Stimulated activated CD8-positive, alpha-beta memory T cell treated with anti-CD3 and anti-CD28 coated beads, Interleukin-12 subunit alpha, Interleukin-12 subunit beta, amount 100 ng/mL, for 4 hours (primary cell): ENCODE results near the gene C2CD4C.
"Not testable (repeated sequence)": the region's sequence is repeated elsewhere in the genome, so short reads cannot be mapped to it uniquely, and the experiment has no call there.

ENCODE experiments used
- DNase-seq: peaks from one replicate; pipeline ENCODE4 v3.0.0-alpha.2; 2020; ENCODE audit warnings: low read depth

C2CD4C gene

GRCh38 chr19:438416-438958 lies 29.5 kb upstream of the C2CD4C start:
- DNase-seq, result no peak

- no peak for DNase-seq
Observed at GRCh38 chr19:437041-437440, 28.1 kb upstream of the C2CD4C start.

DNA sequence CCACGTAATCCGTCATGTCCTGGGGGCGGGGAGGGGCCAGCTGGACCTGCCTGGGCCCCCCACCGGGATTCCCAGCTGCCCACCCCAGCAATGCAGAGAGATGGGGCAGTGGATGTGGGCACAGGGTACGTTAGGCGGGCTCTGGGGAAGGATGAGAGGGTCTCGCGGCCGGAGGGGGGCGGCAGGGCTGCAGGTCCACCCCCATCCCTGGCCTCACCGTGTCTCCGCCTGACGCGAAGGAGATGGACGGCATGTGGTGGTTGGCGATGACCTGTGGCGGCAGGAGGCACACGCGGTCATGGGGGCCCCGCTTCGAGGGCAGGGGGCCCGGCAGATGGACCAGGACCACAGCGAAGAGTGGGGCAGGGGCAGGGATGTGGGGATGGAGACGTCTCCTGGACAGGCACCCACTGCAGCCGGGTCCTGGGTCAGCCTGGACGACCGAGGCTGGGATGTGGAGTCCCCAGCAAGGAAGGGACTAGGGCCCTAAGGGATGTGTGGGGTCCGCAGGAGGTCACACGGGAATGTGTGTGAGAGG lies 27.5 kb upstream of the C2CD4C start:
- DNase-seq, result no peak

DNA sequence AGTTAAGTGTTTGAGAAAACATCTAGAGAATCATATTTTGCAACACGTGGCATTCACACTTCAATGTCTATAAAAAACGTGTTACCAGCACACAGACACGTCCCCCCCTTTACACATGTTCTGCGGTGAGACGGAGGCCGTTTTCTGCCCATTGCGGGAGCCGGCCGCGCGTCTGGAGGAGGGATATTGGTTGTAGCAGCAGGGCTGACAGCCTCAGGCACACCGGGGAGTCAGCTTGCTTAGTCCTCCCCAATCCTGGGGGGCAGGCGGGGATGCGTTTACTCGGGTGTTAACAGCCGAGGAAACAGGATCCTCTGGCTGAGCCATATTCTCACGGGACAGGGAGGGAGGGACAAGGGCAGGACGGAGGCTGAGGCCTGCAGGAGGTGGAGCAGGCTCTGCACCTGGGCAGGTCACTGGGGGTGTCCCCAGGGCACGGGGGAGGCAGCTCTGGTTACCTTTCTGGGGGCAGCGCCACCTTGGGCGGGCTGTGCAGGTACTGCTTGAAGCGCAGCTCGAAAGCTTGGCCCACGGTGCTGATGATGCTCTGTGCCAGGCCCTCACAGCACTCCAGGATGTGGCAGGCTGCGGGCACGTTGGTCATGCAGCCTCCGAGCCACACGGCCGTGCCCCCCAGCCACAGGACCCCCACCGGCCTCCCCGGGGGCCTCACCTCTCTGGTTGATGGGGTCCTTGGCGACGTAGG lies 26.9 kb upstream of the C2CD4C start:
- DNase-seq, result no peak

GRCh38 chr19:435056-435706 lies 26.2 kb upstream of the C2CD4C start:
- no peak for DNase-seq

- no peak for DNase-seq
Observed at GRCh38 chr19:434152-434960, 25.4 kb upstream of the C2CD4C start.

- DNase-seq, result no peak
Observed at GRCh38 chr19:430701-431100, 21.8 kb upstream of the C2CD4C start.

- no peak for DNase-seq
Observed at GRCh38 chr19:428149-428548, 19.2 kb upstream of the C2CD4C start.

GRCh38 chr19:427675-428074 lies 18.7 kb upstream of the C2CD4C start:
- not testable (repeated sequence) for DNase-seq

DNA sequence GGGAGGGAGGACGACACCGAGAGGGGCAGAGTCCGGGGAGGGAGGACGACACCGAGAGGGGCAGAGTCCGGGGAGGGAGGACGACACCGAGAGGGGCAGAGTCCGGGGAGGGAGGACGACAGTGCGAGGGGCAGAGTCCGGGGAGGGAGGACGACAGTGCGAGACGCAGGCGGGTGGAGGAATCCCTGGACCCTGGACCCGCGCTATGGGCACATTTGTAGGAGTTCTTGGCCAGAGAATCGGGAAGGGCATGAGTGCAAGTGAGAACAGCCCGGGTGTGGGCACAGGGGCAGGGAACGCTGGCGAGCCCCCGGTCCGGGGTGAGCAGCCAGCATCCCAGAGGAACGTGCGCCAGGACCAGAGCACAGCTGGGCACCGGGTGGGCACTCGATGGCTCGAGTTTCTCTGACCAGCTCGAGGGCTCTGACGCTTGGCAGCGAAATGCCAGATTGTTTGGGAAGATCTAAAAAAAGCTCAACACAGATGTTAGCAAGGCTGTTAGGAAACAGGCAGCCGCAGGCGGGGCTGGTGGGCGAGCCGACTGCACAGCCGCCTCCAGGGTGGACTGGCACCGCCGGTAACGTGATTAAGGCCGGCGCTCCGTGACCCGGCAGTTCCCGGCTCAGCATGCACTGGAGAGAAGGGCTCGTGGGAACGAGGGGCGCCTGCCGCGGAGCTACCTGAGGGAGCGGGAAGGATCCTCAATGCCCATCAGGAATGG lies 17.9 kb upstream of the C2CD4C start:
- no peak for DNase-seq

DNA sequence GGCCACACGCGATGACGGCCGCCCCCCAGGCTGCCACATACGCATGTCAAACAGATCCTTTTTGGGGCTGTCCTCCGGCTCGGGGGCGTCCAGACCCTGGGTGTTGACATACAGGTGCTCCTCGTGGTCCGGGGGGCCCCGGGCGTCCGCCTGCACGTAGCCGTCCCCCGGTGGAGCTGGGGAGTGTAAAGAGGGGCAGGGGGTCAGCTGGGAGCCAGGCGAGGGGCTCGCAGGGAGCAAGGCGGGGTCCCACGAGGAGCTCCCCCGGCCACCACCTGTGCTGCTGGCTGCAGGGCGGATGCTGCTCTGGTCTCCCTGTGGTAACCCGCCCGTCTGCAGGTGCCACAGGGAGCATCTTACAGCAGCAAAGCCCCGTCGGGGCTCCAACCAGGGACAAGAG lies 16.1 kb upstream of the C2CD4C start:
- DNase-seq, result no peak

DNA sequence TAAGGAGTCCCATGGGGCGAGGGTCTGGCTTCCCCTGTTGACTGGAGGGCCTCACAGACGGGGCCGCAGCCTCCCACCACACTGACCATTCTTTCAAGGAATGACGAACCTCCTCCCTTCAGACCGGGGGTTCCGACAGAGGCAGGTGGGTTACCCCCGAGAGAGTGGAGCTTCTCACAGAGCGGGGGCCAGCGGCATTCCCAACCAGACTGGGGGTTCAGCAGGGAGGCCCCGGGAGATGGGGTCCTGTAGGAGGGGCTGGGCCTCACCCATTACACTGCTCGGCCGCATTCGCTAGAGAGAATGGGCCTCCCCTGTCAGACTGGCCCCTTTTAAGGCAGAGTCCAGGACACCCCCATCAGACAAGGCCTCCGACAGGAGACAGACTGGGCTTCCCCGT lies 15.6 kb upstream of the C2CD4C start:
- DNase-seq, result no peak

GRCh38 chr19:423691-424466 lies 14.9 kb upstream of the C2CD4C start:
- no peak for DNase-seq

- not testable (repeated sequence) for DNase-seq
Observed at GRCh38 chr19:422917-423226, 13.9 kb upstream of the C2CD4C start.

- no peak for DNase-seq
Observed at GRCh38 chr19:422213-422916, 13.4 kb upstream of the C2CD4C start.

DNA sequence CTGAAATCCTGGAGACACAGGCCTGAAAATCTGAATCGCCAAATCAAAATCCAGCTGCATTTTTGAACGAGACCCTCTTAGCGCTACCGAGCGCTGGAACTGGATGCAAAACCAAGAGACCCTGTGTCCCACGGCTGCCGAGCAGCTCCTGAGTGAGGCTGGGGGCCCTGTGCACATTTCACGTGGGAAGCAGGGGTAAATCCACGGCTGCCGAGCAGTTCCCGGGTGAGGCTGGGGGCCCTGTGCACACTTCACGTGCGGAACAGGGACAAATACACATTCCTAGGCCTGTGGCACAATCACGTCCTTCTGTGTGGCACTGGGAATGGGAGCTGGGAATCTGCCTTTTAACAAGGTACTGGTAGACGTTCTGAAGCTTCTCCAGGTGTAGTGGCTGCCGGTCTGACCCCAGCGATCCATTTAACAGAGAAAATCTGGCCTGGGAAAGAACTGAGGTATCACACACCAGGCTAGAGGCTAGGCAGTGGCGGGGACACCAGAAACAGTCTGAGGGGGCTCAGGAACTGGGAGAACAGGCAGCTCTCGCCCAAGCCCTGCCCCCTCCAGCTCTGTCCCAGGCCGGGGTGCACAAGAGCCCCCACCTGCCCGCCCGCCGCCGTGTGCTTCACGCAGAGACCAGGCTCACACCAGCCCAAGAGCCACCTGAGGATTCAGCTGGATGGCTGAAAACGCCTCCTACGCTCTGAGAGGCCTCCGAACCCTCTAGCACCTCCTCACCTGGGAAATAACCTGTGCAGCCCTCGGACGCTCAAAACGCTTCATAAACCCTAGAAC lies 11.0 kb upstream of the C2CD4C start:
- no peak for DNase-seq

DNA sequence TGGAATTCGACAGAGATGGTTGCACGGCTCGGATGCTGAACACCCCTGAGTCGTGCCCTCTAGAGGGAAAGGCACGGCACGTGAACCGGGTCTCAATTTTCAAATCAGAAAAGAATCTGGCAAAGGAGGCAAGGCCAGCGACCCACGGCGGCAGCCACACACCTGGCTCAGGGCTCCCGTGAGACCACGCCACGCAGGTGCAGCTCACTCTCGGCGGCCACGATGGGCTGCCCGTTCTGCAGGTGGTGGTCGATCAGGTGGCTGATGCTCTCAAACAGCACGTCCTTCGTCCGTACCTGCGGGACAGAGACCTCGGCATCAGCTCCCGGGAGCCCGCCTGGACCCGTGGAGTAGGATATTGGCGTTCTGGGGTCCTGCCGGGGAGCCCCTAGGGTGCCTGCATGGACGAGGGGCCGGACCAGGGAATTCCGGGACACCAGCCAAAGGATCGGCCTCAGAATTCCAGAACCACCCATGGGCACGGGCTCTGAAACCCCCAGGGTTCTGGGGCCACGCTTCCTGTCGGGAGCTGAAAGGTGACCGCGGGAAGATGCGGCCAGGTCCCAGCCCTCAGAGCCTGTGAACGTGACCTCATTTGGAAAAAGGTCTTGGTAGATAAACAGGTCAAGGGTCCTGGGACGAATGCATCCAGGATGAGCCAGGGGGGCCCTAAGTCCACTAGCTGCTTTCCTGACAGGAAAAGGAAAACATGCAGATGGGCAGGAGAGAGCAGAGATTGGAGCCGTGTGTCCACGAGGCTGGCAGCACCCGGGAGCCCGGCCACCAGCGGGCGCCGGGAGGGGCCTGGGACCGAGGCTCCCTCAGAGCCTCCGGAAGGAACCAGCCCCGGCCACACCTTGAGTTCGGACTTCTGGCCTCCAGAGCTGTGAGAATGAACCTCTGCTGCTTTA lies 10.1 kb upstream of the C2CD4C start:
- no peak for DNase-seq

DNA sequence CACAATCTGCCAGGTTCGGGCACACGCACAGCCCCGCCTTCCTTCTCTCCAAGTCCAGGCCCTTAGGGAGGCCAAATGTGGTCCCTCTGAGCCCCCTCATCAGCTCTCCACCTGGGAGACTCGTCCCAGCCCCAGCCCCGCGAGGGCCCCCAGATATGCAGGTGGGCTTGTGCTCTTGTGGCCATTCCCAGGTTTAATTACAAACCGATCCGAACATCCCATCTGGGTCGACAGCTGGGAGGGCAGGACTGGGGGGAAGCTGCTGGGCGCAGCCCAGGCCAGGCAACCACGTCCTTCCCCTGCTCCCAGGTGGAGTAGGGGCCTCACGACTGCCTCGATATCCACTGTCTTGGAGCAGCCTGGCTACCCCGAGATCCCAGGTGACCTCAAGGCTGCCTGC lies 7.5 kb upstream of the C2CD4C start:
- DNase-seq, result no peak

DNA sequence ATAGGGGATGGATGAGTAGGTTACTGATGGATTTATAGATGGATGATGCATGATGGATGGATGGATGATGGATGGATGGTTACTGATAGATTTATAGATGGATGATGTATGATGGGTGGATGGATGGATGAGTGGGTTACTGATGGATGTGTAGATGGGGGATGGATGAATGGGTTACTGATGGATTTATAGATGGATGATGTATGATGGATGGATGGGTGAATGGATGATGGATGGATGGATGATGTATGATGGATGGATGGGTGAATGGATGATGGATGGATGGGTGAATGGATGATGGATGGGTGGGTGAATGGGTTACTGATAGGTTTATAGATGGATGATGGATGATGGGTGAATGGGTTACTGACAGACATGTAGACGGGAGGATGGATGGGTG lies 6.3 kb upstream of the C2CD4C start:
- no peak for DNase-seq
